NCI-H524 (cell line): ENCODE data around the gene ILKAP.
A peak's percentile ranks its signal among the peaks of the same experiment; 100 is the strongest.

Source experiments
- DNase-seq, 2 experiments: peaks; one replicate each; lab custom pipeline; 2025; lab: John Stamatoyannopoulos, UW

Gene ILKAP

DNA sequence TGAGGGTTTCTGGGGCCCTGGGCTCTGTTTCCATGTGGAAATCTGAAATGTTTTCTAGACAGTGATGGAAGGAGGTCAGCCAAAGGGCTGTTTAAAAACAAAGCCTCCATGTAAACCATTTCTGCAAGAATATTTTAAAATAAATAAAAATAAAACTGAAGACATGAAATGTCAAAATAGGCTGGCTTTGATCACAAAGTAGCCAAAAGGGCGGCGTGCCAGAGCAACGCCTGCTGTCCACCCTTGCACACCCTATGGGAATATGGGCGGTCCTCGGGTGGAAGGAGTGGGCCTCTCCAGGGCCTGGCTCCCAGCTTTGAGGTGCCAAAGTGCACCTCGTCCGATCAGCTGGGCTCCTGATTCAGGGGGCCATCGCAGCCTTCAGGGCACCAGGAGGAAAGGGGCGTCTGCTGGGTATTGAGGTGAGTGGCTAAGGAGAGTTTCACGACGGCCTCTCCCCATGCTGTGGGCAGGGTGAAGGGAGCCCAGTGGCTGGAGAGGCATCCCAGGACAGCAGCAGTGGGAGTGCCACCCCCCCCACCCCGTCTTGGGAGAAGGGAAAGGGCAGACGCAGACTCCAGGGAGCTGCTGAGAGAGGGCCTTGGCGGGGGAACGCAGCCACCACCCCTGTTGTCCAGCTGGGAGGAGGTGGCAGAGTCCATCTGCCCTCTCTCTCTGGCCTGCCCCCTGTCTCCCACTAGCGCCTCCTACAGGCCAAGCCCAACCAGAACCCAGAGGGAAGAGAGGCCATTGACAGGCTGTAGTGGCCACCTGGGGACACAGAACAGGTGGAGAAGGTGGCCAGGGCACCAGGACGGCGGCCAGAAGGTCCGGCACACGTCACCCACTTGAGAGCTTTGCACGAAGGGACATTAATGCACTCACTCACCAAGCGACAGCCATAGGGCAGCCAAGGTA is 50.5 kb downstream of the ILKAP start:
- no peak for DNase-seq

- no peak for DNase-seq
These were observed 51.8 kb downstream of the ILKAP start for GRCh38 chr2:238151628-238152235.

- DNase-seq = no peak
These were observed 52.3 kb downstream of the ILKAP start for GRCh38 chr2:238151205-238151604.

- no peak for DNase-seq
These were observed 52.8 kb downstream of the ILKAP start for GRCh38 chr2:238150686-238151085.

DNA sequence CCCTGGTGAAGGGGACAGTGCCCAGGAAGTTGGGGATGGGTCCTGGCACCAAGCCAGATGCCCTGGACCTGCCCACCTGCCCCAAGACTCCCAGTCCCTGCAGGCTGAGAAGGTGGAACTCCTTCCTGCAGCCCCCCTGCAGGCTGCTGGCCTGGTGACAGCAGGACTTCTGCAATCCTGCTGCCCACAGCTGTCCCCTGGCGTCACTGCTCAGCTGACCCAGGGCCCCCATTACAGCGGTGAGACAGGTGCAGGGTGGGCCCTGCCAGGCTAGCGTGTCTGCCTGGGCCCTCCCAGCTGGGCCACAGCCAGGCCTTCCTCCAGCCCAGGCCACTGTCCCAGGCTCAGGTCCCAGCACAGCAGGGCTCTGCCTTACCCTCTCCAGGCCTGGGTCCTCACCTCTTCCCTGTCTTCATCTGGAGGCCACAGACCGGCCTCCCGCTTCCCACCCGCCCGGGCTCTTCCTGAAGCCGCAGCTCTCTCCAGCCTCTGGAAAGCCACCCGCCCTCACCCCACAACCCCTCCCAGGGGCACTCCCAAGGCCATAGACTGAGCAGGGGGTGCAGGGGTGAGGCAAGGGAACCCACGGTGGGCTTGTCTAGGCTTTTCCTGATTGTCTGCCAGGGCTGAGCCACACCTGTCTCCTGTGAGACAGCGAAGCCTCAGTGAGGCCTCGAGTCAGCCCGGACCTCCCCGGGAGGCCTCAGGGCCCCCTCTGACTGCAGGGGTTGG is 53.5 kb downstream of the ILKAP start:
- DNase-seq = peak in 1 of 2 experiments; percentile 49

GRCh38 chr2:238148981-238149380 is 54.5 kb downstream of the ILKAP start:
- DNase-seq = no peak

DNA sequence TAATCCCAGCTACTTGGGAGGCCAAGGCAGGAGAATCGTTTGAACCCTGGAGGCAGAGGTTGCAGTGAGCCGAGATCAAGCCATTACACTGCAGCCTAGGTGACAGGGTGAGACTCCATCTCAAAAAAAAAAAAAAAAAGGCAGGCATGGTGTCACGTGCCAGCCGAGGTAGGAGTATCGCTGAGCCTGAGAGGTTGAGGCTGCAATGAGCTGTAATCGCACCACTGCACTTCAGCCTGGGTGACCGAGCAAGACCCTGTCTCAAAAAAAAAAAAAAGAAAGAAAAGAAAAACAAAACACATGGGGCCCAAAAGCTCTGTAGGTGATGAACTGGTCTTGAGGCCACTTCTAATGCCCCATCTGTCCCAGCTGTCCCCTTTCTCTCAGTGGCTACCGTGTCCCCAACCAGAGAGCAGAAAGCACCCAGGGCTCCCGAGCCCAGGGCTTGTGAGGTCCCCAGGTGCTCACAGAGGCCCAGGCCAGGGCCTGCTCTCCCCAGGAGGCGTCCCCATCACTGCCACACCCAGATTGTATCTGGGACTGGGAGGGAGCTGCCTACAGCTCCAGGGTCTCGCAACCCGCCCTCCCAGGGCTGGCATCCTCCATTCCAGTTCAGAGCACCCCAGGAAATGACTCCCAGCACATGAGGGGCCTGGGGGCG is 56.5 kb downstream of the ILKAP start:
- DNase-seq = peak in 1 of 2 experiments; percentile 13

- DNase-seq = no peak
These were observed 57.6 kb downstream of the ILKAP start for GRCh38 chr2:238145851-238146250.

GRCh38 chr2:238145046-238145445 is 58.4 kb downstream of the ILKAP start:
- no peak for DNase-seq

GRCh38 chr2:238144262-238144661 is 59.2 kb downstream of the ILKAP start:
- no peak for DNase-seq

- DNase-seq = peak; percentile 41 to 77
These were observed 60.1 kb downstream of the ILKAP start for GRCh38 chr2:238143239-238143951.

GRCh38 chr2:238142382-238143205 is 60.9 kb downstream of the ILKAP start:
- no peak for DNase-seq

- no peak for DNase-seq
These were observed 61.8 kb downstream of the ILKAP start for GRCh38 chr2:238141541-238142318.

- no peak for DNase-seq
These were observed 62.6 kb downstream of the ILKAP start for GRCh38 chr2:238140721-238141540.

DNA sequence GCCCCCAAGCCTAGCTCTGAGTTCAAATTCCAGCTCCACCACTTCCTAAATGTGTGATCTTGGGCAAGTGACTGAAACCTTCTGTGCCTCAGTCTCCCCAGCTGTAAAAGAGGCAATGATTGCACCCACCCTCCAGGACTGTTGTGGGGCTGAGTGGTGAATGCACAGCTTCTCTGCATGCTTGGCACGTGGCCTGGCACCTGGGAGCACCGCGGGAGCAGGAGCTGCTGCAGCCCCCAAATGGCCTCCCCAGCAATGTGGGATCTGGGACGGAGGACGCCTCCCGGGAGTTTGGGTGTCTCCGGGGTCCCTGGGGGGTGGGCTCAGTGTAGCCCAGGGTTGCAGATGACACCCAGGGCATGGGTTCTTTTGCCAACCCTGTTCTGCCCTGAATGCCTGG is 63.5 kb downstream of the ILKAP start:
- no peak for DNase-seq

DNA sequence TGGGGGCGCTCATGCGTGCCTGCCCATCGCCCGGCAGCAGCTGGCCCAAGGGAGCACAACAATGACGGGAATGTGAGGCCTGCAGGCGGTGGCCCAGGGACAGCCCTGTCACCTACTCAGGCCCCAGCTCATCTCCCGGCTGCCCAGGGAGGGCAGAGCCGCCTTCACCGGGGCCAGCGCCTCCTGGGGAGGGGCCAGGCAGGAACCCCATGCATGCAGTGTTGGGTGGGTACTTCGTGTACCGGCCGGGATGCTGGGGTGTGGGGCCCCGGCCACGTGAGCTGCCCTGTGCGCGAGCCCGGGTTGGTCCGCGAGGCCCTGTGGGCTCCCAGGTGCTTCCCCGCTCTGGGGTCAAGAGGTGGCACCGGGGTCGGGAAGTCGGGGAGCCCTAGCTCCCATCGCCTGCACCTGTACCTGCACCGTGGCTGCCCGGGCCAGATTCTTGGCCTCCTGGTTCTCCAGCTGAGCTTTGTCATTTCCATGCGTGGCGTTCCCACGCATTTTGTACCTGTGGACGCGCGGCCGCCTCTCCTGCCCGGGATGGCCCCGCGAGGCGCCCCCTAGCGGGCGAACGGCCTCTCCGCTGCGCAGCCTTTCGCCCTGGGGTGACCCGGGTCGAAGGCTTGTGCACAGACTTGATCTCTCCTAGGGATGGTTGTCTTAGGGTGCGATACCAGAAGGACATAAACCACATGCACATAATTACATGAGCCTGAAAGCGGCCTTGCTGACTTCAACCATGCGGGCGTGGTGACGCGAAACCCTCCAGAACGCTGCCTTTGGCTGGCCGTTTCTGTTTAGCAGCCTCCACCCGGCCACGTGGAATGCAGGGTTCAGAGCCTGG is 64.1 kb downstream of the ILKAP start:
- DNase-seq = no peak

- no peak for DNase-seq
These were observed 64.9 kb downstream of the ILKAP start, which contains the start of gene KLHL30 for GRCh38 chr2:238138331-238139195. KLHL30 (plus strand) TSS chr2:238138668; CDS start chr2:238140755, 2,087 bp downstream.
